Measurements from ENCODE around the gene CALCOCO1.
"Not testable (repeated sequence)": the region's sequence is repeated elsewhere in the genome, so short reads cannot be mapped to it uniquely, and the experiment has no call there.

Gene CALCOCO1

DNA sequence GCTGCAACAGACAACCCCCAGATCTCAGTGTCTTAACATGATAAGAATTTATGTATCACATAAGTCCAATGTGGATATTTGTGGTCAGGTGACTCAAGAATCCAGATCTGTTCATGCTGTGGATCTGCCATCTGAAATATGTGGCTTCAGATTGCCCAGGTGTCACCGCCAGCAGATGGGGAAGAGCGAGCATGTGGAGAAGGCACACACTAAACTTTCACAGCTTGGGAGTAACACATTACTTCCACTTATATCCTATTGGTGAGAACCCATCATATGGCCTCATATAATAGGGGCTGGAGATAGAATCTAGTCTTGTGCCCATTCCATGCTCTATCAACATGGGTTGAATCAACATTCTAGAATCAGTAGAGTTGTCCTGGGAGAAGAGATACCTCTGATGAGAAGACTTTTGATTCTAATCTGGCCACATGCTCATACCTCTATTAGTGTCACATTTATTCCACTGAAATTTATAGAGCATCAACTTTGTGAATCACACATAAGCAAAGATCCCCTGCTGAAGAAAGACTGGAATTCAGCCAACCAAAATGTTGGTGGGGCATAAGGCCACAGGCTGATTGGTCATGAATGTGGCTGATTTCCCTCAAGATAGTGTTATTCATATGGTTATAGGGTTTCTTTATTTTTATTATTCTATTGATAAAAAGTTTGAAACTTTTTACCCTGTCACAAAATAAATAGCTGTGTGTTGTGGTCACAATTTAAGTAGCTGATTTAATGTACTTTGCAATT, 6.0 kb upstream of the CALCOCO1 start:
- no peak for DNase-seq

DNA sequence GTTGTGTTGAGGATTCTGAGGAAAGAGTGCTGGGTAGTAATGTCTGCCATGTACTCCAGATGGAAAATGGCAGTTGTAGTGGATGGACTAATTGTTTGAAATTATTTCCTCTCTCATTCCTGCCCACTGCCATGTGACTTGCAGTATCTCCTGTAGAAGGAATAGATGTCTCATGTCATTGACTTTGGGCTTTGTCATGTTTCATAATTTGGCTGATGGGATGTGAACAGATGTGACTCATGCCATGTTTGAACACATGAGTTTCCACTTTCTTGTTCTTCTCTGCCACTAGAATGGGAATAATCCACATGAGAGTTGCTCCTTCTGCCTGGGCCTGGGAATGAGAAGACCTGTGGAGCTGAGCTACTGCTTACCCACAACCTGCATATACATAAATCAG, 2.4 kb upstream of the CALCOCO1 start:
- no peak for DNase-seq

DNA sequence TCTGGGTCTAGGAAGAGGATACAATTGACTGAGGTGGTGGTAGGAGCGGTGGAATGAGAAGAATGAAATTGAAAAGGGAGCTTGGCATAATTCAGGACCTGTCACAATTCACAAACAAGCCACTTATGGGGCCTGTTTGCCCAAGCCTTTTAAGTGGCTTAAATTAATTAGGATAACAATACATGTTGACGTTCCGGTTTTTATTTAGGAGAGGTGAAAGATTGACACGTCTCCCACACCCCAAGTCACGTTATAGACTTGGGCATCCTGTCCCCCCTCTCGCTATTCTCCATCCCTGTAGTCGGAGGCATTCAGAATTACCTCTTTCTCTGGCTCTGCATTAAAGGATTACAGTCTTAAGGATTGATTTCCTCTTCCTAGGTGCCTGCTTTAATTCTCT, 954 bp upstream of the CALCOCO1 start:
- DNase-seq: no peak

DNA sequence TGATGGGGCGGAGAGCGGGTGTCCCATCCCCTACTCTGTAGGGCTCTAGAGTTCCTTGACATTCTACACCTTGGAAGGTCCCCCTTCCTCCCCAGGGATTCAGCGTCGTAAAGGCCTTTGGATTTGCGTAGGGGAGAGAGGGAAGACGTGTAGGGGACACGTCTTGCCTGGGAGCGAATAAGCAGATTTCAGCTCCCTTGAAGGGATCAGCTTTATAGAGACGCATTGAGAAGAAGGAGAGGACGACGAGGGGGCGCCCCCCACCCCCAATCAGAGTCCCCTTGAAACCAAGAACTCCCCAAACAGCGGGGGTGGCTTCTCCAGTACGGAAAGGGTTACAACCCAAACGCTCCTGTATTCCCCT, 324 bp downstream of the CALCOCO1 start:
- DNase-seq: no peak

DNA sequence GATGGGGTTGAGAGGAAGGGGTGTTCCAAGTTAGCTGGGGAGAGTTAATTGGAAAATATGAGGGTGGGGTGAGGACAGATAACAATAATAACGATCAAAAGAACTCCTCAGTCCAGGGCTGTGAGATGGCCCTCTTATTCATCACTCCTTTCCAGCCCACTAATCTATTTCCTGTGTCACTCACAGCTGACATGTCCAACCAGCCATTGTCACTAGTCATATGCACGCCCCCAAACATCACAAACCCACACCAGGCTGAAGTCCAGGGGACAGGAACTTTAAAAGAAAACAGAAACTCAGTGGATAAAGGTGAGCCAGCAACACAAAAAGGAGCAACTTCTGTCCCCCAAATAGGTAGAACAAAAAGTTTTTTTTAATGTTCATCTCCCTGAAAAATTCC, 911 bp downstream of the CALCOCO1 start:
- DNase-seq: no peak

DNA sequence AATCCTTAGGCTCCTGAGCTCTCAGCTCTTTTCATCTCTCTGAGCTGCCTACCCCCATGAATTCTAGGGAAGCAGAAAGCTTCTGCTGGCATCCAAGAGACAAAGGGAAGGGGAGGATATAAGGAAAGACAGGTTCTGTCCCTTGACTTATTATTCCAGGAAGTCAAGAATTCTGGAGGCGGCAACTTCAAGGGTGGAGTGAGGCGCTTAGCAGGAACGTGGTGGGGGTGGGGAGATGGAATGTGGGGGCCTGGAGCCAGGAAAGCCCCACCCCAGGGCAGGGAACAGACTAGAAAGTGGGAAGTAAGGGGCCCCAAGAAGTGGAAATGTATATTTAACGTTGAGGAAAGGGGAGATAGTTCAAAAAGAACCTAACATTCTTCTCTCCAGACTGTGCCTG, 1.4 kb downstream of the CALCOCO1 start:
- no peak for DNase-seq

DNA sequence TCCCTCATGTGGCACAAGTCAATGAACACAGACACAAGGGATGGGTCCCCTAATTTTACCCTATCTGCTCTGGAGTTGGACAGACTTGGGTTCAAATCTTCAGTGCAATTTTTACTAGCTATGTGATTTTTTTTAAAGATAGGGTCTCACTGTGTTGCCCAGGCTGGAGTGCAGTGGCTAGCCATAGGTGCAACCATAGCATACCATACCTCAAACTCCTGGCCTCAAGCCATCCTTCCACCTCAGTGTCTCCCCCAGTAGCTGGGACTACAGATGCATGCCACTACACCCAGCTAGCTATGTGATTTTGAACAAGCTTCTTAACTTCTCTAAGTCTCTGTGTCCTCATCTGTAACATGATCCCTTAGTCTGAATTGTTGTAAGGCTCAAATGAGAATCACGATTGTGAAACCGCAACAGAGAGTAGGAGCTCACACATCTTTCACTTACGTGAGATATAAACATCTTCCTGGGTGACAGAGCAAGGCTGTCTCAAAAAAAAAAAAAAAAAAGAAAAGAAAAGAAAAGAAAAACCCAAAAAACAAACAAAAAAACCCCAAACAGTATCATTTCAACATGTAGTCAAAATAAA, 4.7 kb downstream of the CALCOCO1 start:
- DNase-seq: no peak

DNA sequence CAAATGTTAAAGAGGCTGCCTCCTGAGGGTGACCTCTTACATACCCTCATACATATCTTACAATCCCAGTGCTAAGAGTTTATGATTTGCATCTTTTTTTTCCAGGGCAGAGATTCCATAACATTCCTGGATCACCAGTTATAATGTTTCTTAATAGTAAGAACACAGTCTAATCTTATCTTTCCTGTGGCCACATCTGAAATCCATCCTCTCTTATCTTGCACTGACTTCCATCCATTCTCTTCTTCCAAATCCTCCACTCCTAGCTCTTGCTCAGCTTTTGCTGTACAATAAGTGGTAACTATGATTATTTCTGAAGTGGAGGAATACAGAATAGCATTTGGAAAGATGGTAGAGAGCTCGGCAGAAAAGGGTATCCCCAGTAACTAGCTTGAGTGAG, 6.3 kb downstream of the CALCOCO1 start:
- no peak for DNase-seq

DNA sequence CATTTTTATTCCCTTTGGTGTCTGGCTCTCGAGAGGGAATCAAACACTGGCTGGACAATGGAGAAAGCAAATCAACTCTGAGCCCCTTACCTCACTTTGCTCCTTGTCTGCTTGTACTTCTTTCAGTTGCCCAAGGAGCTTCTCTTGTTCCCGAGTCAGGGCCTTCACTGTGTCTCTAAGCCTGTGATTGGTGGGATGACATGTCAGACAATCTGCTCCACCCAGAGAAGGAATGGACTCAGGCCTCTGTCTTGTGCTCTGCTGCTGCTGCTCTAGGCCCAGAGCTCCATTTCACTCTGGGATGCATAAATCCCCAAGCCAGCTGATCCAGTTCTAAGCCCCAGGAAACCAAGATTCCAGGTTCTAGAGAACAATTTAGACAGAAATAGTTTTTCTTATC, 7.6 kb downstream of the CALCOCO1 start:
- no peak for DNase-seq

DNA sequence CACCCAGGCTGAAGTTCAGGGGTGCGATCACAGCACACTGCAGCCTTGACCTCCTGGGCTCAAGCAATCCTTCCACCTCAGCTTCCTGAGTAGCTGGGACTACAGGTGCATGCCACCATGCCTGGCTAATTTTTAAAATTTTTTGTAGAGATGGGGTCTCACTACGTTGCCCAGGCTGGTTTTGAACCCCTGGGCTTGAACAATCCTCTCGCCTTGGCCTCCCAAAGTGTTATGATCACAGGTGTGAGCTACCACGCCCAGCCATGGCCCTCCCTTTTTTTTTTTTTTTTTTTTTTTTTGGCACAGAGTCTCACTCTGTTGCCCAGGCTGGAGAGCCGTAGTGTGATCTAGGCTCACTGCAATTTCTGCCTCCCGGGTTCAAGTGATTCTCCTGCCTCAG, 8.7 kb downstream of the CALCOCO1 start:
- DNase-seq: not testable (repeated sequence)

DNA sequence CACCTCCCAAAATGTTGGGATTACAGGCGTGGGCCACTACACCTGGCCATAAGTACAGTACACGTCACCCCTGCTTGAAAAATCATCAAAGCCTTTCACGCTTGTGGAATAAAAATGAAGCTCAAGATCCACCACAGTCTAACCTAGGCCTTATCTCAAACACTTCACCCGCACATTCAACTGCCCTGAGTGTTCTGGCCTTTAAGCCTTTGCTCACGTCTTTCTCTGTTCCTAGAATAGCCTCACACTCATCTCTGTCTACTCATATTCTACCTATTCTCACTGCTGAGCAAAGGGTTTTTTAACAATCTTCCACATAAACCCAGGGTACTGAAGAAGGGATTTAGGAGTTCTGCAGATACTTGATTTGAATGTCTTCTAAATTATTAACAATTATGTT, 9.9 kb downstream of the CALCOCO1 start:
- no peak for DNase-seq

DNA sequence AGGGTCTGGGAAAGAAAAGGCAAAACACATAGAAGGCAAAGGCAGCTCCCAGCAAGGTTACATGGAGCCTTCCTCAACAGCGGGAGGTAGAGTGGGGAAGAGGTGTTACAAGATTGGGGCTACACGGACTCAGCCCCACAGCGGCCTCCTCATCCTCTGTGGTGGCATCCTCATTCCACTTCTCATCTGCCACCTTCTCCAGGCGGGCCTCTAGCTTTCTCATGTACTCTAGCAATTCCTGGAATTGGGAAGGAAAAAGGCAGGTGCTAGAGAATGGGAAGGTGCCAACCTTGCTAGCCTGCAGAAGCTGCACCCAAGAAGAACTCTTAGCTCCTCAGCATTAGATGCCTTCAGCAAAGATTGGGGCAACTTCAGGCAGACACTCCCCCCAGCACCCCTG, 13.2 kb downstream of the CALCOCO1 start:
- no peak for DNase-seq

DNA sequence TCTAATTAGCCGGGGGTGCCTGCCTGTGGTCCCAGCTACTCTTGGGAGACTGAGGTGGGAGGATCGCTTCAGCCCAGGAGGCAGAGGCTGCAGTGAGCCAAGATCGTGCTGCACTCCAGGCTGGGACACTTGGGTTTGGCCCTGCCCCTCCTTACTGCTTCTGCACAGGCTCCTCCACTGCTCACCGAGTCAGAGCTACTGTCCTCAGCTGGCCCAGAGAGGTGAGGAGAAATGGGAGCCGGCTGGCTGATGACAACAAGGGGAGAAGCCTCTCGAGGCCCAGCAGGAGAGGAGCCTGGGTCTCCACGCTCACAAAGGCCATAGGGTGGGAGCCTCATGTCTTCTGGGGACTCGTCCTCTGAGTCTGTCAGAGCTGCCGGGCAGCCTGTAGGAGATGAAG, 13.7 kb downstream of the CALCOCO1 start:
- DNase-seq: no peak

DNA sequence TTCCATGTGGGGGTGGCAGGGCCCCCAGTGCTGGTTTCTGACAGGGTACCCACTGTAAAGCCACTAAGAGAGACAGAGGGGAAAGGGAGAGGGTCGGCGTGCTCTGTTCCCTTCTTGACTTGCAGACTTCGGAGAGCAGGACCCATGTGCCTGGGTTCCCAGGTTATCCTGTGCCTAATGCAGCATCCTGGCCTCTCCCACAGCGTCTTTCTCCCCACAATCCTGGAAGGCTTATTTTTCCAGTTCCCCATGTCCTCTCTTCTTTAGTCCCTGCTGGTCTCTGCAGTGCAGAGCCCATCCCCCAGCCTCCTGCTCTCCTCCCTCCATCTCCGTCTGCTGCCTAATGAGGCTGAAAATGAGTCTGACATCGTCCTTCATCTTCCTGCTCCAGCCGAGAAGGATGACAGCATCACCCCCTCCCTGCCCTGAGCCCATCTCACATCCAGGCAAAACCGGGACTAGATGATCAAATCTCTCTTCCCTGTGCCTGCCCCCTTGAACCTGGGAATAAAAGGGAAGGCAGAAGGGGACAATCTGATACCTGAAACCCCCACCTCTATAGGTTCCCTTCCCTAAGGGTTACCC, 15.1 kb downstream of the CALCOCO1 start:
- no peak for DNase-seq

DNA sequence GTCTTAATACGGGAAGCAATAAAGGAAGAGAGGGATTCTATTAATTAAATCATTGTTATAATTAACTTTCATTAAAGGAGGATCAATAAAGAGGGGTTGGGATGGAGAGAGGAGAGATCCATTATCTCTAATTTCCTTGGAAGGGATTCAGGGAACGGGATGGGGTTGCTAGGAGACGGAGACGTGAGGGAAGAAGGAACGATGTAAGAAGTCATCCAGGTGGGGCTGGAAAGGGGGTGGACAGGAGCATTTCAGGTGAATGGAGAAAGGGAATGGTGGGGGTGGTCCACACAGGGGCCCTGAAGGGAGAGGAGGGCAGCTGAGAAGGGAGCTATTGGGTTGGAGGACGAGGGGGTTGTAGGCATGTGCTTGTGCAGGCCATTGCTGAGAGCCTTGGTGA, 17.2 kb downstream of the CALCOCO1 start:
- DNase-seq: no peak

DNA sequence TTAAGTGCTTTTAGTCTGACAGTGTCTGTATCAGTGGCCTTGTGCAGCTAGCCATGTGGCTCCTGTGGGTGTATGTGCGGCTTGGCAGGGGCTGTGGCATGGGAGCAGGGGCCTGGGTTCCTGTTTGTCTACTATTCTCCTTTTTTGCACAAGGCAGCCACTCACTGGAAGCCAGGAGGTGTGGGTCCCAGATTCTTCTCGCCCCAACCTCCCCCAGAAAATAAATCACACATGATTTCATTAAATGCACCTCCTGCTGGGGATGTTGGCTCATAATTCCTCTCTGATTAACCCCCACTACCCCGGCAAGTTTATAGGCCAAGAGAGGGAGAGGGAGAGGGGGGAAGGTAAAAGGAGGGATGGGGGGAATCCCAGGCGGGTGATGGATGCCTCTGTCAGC, 17.6 kb downstream of the CALCOCO1 start:
- DNase-seq: no peak

DNA sequence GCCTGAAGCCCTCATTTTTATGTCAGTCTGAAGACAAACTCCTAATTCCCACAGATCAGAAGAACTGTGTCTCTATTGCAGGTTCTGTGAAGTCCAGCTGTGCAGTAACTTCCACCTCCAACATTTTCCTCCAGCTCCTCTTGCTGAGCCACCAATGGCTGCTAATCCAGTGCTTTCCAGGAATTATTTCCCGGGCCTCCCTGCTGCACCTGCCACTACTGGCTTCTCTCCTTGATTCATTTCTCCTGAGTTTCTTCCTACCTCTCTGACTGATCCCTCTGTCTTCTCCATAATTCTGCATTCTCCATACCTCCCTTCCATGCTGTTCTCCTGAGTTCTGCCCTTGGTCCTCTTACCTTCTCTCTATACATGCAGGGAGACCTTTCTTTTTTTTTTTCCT, 21.2 kb downstream of the CALCOCO1 start:
- no peak for DNase-seq

DNA sequence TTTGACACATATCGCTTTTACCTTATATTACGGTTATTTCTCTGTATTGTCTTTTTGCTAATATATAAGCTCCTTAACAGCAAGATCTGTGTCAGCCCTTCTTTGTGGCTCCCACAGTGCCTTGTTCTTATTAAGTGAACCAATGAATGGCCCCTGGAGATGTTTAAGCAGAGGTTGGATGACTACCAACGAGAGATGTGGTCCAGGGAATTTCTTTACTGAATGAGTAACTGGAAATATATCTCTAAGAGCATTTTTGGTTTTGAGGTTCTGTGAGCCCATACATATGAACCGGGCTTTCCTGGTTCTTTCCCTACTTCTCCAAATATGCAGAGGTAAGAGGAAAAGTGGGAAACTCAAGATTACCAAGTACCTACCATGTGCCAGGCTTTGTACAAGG, 23.5 kb downstream of the CALCOCO1 start:
- no peak for DNase-seq

DNA sequence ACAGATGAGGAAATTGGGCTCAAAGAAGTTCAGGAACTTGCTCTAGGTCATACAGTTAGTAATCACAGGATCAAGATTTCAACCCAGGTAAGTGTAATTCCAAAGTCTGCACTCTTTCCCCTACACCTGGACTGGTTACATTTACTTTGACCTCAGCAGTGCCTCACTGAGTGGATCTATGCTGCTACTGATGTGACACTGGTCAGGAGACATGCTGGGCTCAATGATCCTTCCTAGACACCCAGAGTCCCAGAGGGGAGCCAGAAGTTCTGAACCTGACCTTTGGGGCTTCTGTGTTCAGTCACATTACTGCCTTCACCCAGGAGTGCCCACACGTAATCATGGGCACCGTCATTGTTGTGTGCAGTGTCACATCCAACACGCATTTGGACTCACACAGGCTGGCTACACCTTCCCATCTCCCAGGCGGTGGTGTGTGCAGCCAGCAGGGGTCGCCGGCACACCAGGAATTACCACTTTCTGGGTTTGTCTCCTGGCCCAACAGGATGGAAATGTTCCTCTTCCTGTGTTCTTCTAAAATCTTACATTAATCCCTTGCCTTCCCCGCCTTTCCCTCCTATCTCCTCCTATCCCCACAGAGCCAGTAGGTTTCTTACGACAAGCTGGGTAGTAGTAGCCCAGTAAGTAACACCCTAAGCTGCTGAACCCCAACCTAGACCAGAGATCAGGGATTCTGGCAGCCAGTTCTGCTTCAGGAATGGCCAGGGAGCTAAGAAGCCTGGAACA, 25.6 kb downstream of the CALCOCO1 start:
- DNase-seq: peak; percentile 77

DNA sequence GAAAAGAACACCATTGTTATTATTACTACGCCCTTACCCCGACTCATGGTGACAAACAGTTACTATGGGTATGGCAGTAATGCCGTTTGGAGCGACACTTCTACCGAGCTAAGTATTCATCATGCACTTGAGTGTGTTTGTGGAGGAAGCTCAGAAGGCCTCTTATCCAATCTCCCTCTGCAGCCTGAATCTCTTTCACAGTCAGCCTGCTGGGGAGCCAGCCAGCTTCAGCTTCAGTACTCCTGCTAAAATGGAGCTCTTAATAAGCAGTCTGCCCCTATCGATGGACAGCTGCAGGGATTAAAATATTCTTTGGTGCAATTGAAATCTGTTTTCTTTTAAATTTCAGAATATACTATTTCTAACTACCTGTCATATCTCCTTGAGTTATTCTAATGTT, 26.7 kb downstream of the CALCOCO1 start:
- DNase-seq: no peak

DNA sequence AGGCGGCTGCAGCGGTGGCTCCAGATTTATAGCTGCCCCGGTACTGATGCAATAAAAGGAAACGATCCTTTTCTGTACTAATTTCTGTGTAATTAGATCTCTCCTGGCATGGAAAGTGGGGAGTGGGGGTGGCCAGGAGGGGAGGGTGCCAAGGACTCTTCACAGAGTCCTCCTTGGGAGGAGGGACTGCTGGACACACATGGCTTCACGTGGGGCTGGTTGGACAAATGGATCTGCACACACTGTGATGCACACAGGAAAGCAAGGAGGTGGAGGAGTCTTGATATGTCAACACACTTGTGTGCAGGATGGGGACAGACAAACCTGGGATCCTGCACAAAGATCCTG, 27.6 kb downstream of the CALCOCO1 start:
- no peak for DNase-seq

DNA sequence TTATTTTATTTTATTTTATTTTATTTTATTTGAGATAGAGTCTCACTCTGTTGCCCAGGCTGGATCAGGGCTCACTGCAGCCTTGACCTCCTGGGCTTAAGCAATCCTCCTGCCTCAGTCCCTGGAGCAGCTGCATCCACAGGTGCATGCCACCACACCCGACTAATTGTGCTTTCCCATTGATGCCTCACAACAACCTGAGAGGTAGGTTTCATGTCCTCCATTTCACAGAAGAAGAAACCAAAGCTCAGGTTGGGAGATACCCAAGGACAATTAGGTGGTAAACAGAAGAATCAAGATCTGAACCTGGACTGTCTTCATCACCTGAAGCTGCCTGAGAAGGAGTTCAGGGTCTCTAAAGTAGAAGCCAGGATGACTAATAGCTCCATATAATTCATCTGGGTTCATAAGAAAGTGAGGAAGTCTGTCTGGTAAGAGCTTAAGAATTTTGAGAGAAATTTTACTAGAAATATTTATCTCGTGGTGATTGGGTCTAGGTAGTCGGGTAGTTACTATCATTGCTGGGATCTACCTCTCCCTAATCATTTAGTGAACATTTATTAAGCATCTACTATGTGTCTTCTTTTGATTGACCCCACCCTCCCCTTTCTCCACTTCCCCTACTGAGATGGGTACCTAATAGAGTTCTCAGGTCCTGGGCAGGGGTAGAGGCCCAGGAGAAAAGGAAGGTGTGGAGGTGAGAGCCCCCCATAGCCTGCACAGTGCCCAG, 28.1 kb downstream of the CALCOCO1 start:
- DNase-seq: no peak

DNA sequence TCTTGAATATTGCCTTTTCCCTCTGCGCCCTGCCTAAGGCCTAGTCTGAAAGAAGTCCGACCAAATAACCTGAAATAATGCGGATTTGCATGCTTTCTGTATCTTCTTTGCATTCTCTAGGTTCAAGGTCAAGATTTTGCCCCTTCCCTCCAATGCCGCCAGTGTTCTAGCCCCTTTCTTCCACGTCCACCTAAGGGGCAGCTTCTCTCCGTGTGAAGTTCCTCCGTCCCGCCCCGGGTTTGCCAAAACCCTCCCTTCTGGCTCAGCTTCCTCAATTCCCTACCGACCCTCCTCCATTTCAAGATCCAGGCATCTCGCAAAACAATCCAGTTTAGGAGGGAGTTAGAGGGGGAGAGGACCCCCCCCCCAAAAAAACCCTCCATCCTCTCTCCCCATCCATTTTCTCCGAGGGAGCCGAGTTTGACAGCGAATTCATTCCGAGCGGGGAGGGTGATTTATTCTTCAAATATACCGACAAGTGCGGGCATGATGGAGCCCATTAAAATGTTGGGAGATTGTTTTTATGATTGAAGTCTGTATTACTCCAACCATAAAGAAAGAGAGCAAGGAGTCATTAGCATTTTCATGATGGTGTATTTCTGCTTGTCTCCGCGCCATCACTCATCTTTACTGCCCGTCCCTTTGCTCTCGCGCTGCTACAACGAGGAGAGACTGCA, 30.5 kb downstream of the CALCOCO1 start:
- no peak for DNase-seq
